ENCODE measurements around the gene DPM1. TPM values are rescaled to one million over a fixed set of nuclear protein-coding genes. Genes with fewer than 3 reads are reported as not detected.

The DPM1 gene
- total RNA-seq, 2 experiments from 2014 or later, result 77.6 to 80.8 TPM

GRCh38 chr20:50916934-50917333 lies 41.4 kb downstream of the DPM1 start:
- POLR2A ChIA-PET, result interaction anchor here (1.1 kb wide), 1 partner anchor 14 kb away, joined by 4 read pairs; the partner anchor contains the start of gene ADNP

GRCh38 chr20:50916257-50916656 lies 42.1 kb downstream of the DPM1 start:
- CTCF ChIA-PET, result interaction anchor here (1.0 to 1.6 kb wide), 6 partner anchors 12 to 122 kb away, joined by 3 to 5 read pairs (median 4); partner anchors contain the start of genes ADNP and BCAS4
- POLR2A ChIA-PET, result interaction anchor here (1.1 kb wide), 1 partner anchor 15 kb away, joined by 4 read pairs; the partner anchor contains the start of gene ADNP

More at GRCh38 chr20:50916934-50917333, 41.4 kb downstream of the DPM1 start:
- CTCF ChIA-PET, result interaction anchor here (1.0 to 1.6 kb wide), 4 partner anchors 11 to 98 kb away, joined by 3 to 5 read pairs (median 4); no protein-coding TSS in a partner anchor

- ChIA-PET POLR2A (interaction anchor here (1.2 kb wide), 1 partner anchor 16 kb away, joined by 6 read pairs; the partner anchor contains the start of gene ADNP), CTCF (interaction anchor here (0.9 to 1.3 kb wide), 4 partner anchors 16 to 124 kb away, joined by 3 to 5 read pairs (median 4); partner anchors contain the start of genes ADNP and BCAS4)
Measured at GRCh38 chr20:50915424-50915823, 42.9 kb downstream of the DPM1 start.

GRCh38 chr20:50913690-50914375 lies 44.5 kb downstream of the DPM1 start:
- ChIA-PET POLR2A (interaction anchor here (0.5 to 0.6 kb wide), 3 partner anchors 16 to 997 kb away, joined by 3 to 8 read pairs (median 4); partner anchors contain the start of gene ADNP), CTCF (interaction anchor here (0.6 to 1.3 kb wide), 4 partner anchors 11 to 128 kb away, joined by 3 to 5 read pairs (median 4); no protein-coding TSS in a partner anchor)

- ChIA-PET CTCF (interaction anchor here (0.8 to 1.9 kb wide), 5 partner anchors 11 to 121 kb away, joined by 3 to 6 read pairs (median 3); partner anchors contain the start of gene ADNP), POLR2A (interaction anchor here (0.7 to 1.3 kb wide), 2 partner anchors 8 to 18 kb away, joined by 3 read pairs; no protein-coding TSS in a partner anchor)
Measured at GRCh38 chr20:50911716-50912115, 46.6 kb downstream of the DPM1 start.

GRCh38 chr20:50911030-50911429 lies 47.3 kb downstream of the DPM1 start:
- ChIA-PET CTCF (interaction anchor here (0.8 to 1.8 kb wide), 3 partner anchors 9 to 20 kb away, joined by 3 to 7 read pairs (median 4); partner anchors contain the start of gene ADNP), POLR2A (interaction anchor here (0.6 to 1.3 kb wide), 2 partner anchors 18 to 223 kb away, joined by 3 read pairs; no protein-coding TSS in a partner anchor)

GRCh38 chr20:50909413-50909812 lies 48.9 kb downstream of the DPM1 start:
- ChIA-PET POLR2A (no interaction called here), CTCF (interaction anchor here (0.8 to 2.3 kb wide), 3 partner anchors 25 to 409 kb away, joined by 5 to 7 read pairs (median 5); partner anchors contain the start of gene BCAS4)

GRCh38 chr20:50904067-50904570 lies 54.2 kb downstream of the DPM1 start:
- ChIA-PET CTCF (no interaction called here), POLR2A (no interaction called here)

GRCh38 chr20:50903353-50904051 lies 54.8 kb downstream of the DPM1 start:
- CTCF ChIA-PET, result no interaction called here
- POLR2A ChIA-PET, result no interaction called here

- POLR2A ChIA-PET, result no interaction called here
- CTCF ChIA-PET, result interaction anchor here (0.7 to 1.3 kb wide), 3 partner anchors 12 to 765 kb away, joined by 3 to 4 read pairs (median 4); no protein-coding TSS in a partner anchor
Measured at GRCh38 chr20:50901301-50901700, 57.0 kb downstream of the DPM1 start.

GRCh38 chr20:50900261-50900660 lies 58.1 kb downstream of the DPM1 start:
- POLR2A ChIA-PET, result interaction anchor here (0.7 kb wide), 1 partner anchor 78 kb away, joined by 7 read pairs; no protein-coding TSS in a partner anchor
- CTCF ChIA-PET, result interaction anchor here (0.9 to 1.7 kb wide), 4 partner anchors 16 to 106 kb away, joined by 3 to 7 read pairs (median 3); partner anchors contain the start of gene BCAS4

GRCh38 chr20:50898475-50898874 lies 59.9 kb downstream of the DPM1 start:
- POLR2A ChIA-PET, result interaction anchor here (0.6 kb wide), 1 partner anchor 51 kb away, joined by 3 read pairs; no protein-coding TSS in a partner anchor
- CTCF ChIA-PET, result interaction anchor here (0.6 to 1.7 kb wide), 3 partner anchors 9 to 104 kb away, joined by 3 to 7 read pairs (median 3); partner anchors contain the start of gene BCAS4

GRCh38 chr20:50895111-50895830 lies 63.1 kb downstream of the DPM1 start:
- ChIA-PET POLR2A (no interaction called here), CTCF (interaction anchor here (0.6 to 1.8 kb wide), 3 partner anchors 50 to 102 kb away, joined by 3 to 4 read pairs (median 4); partner anchors contain the start of gene BCAS4)

- ChIA-PET POLR2A (no interaction called here), CTCF (interaction anchor here (1.2 kb wide), 1 partner anchor 36 kb away, joined by 3 read pairs; no protein-coding TSS in a partner anchor)
Measured at GRCh38 chr20:50893620-50894019, 64.7 kb downstream of the DPM1 start.

- POLR2A ChIA-PET, result no interaction called here
- CTCF ChIA-PET, result interaction anchor here (2.7 kb wide), 1 partner anchor 98 kb away, joined by 9 read pairs; the partner anchor contains the start of gene BCAS4
Measured at GRCh38 chr20:50892394-50892793, 65.9 kb downstream of the DPM1 start.

- ChIA-PET CTCF (interaction anchor here (1.4 to 2.7 kb wide), 2 partner anchors 97 to 100 kb away, joined by 4 to 9 read pairs; partner anchors contain the start of gene BCAS4), POLR2A (interaction anchor here (1.1 kb wide), 1 partner anchor 26 kb away, joined by 3 read pairs; no protein-coding TSS in a partner anchor)
Measured at GRCh38 chr20:50891138-50891537, 67.2 kb downstream of the DPM1 start.

GRCh38 chr20:50887576-50887975 lies 70.8 kb downstream of the DPM1 start:
- POLR2A ChIA-PET, result no interaction called here

More at GRCh38 chr20:50887576-50887975, 70.8 kb downstream of the DPM1 start:
- CTCF ChIA-PET, result interaction anchor here (1.7 kb wide), 1 partner anchor 42 kb away, joined by 4 read pairs; no protein-coding TSS in a partner anchor

Data from activated CD8-positive, alpha-beta memory T cell treated with anti-CD3 and anti-CD28 coated beads for 36 hours (primary cell).